Left ventricle myocardium inferior (tissue), 1 donor: Measurements from ENCODE around the gene CDC42. TPM values are rescaled to one million over a fixed set of nuclear protein-coding genes. Genes with fewer than 3 reads are reported as not detected.

ENCODE experiments used
- DNase-seq: peaks from one replicate; pipeline ENCODE4 v3.0.0-alpha.2; 2020
- H3K27ac ChIP-seq: fragments of 200-600 bp; replicated peaks from 2 replicates; pipeline ENCODE4 v1.8.0; 2021
- H3K27me3 ChIP-seq: fragments of 200-600 bp; 2 replicates; pipeline ENCODE4 v1.8.0; 2021; ENCODE audit warnings: low read depth
- H3K36me3 ChIP-seq: fragments of 200-600 bp; 2 replicates; pipeline ENCODE4 v1.8.0; 2021
- H3K4me1 ChIP-seq: fragments of 200-600 bp; 2 replicates; pipeline ENCODE4 v1.8.0; 2021
- H3K4me3 ChIP-seq: fragments of 200-600 bp; 2 replicates; pipeline ENCODE4 v1.8.0; 2021; ENCODE audit warnings: mild to moderate bottlenecking, moderate library complexity
- H3K9me3 ChIP-seq: fragments of 200-600 bp; replicated peaks from 2 replicates; pipeline ENCODE4 v1.8.0; 2021
- intact Hi-C: fragments of 100-400 bp; cut with micrococcal nuclease; formaldehyde crosslinking; loops from one replicate; pipeline ENCODE4 v1.11.0; 2022
- total RNA-seq: library from RNA; stranded (reverse); fragmentation: NEBNext Ultra II Directional; extraction: Animal tissue kit (Norgen Biotek cat#: 25700); gene quantifications from one replicate; pipeline ENCODE4 v1.2.1, GENCODE V29; 2021
- TF ChIP-seq, protein P1 (sequence below): fragments of 200-600 bp; IDR thresholded peaks from 2 replicates; pipeline ENCODE4 v1.8.0; 2021; ENCODE audit warnings: antibody characterized with exemption, mild to moderate bottlenecking, borderline replicate concordance
- donor health status: DM: no; HTN: yes; CAD: no; lungs with severe emphysema.

CDC42 gene
- total RNA-seq, 1 donor from 2014 or later = 126 TPM

GRCh38 chr1:22107126-22107525, 54.6 kb downstream of the CDC42 start:
- H3K27me3 ChIP-seq = no peaks in the 10 kb centered on the region
- no peaks in the 10 kb centered on the region for H3K36me3 ChIP-seq
- no peak overlapping the region for H3K27ac ChIP-seq
- peaks cover 41% of the 10 kb centered on the region for H3K4me1 ChIP-seq
- no peaks in the 10 kb centered on the region for H3K9me3 ChIP-seq
- DNase-seq = no peak
- TF ChIP-seq, protein P1, sequence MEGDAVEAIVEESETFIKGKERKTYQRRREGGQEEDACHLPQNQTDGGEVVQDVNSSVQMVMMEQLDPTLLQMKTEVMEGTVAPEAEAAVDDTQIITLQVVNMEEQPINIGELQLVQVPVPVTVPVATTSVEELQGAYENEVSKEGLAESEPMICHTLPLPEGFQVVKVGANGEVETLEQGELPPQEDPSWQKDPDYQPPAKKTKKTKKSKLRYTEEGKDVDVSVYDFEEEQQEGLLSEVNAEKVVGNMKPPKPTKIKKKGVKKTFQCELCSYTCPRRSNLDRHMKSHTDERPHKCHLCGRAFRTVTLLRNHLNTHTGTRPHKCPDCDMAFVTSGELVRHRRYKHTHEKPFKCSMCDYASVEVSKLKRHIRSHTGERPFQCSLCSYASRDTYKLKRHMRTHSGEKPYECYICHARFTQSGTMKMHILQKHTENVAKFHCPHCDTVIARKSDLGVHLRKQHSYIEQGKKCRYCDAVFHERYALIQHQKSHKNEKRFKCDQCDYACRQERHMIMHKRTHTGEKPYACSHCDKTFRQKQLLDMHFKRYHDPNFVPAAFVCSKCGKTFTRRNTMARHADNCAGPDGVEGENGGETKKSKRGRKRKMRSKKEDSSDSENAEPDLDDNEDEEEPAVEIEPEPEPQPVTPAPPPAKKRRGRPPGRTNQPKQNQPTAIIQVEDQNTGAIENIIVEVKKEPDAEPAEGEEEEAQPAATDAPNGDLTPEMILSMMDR = no peak
- intact Hi-C loops = no loop called here
- H3K4me3 ChIP-seq = no peak overlapping the region

DNA sequence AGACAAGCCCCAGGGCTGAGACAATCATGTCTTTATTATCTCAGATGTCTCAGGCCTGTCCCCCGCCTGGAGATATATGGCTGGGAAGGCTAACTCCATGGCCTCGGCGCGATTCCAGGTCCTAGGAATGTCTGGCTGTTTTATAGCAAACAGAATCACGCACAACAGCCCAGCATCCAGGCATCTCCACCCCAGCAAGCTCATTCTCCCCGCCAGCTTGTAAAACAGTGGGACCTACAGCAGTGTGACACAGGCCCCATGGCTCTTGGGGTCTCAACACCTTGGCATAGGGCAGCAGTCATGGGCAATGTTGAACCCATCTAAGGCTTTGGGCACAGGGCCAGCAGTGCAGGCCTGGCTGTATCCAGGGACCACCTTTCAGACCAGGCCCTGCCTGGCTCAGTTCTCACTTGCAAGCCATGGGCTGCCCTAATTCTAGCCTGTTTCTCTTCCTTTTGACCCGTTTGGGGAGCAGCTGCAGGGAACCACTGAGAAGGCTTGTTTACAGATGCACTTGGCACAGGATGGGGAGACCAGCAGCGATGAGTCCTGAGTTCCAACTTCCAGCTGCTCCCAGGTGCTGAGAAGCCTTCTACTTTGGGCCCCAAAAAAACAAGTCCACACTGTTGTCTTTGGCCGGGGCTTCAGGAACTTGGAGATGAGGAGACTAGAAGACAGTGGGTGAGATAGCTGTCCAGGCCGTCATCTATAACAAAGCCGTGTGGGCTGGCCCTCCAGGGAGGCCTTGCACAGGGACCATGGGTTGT, 56.0 kb downstream of the CDC42 start:
- Histone ChIP-seq H3K4me3 (no peak overlapping the region), H3K9me3 (no peaks in the 10 kb centered on the region), H3K36me3 (no peaks in the 10 kb centered on the region), H3K27ac (no peak overlapping the region), H3K27me3 (no peaks in the 10 kb centered on the region), H3K4me1 (peaks cover 46% of the 10 kb centered on the region)
- no peak for DNase-seq
- intact Hi-C loops = no loop called here
- TF ChIP-seq, protein P1 = no peak

- no peak for DNase-seq
- H3K27me3 ChIP-seq = no peaks in the 10 kb centered on the region
- H3K27ac ChIP-seq = no peak overlapping the region
- TF ChIP-seq, protein P1 = no peak
- intact Hi-C loops = no loop called here
- no peaks in the 10 kb centered on the region for H3K36me3 ChIP-seq
- H3K9me3 ChIP-seq = no peaks in the 10 kb centered on the region
- H3K4me1 ChIP-seq = peaks cover 61% of the 10 kb centered on the region
- no peak overlapping the region for H3K4me3 ChIP-seq
Observed at GRCh38 chr1:22110016-22110415, 57.5 kb downstream of the CDC42 start.

DNA sequence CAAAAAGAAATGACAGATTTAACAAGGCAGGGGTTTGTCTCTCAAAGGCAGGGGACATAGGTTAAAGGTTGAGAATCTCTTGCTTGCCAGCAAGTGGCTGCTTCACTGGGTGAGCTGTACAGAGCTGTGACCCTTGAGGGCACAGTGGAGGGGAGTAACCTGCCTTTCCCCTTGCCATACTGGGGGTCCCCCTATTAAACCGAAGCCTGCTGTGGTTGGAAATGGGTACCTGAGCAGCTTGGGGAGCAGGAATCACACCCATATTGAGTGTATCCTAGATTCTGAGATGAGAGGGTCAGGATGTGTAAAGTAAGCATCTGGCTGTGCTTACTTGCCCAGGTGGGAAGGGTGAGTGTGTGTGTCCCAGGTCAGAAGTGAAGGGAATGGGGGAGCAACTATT, 58.6 kb downstream of the CDC42 start:
- H3K4me1 ChIP-seq = peaks cover 68% of the 10 kb centered on the region
- TF ChIP-seq, protein P1 = no peak
- no peak overlapping the region for H3K27ac ChIP-seq
- H3K9me3 ChIP-seq = no peaks in the 10 kb centered on the region
- intact Hi-C loops = no loop called here
- DNase-seq = no peak
- H3K27me3 ChIP-seq = no peaks in the 10 kb centered on the region
- H3K4me3 ChIP-seq = no peak overlapping the region
- no peaks in the 10 kb centered on the region for H3K36me3 ChIP-seq

DNA sequence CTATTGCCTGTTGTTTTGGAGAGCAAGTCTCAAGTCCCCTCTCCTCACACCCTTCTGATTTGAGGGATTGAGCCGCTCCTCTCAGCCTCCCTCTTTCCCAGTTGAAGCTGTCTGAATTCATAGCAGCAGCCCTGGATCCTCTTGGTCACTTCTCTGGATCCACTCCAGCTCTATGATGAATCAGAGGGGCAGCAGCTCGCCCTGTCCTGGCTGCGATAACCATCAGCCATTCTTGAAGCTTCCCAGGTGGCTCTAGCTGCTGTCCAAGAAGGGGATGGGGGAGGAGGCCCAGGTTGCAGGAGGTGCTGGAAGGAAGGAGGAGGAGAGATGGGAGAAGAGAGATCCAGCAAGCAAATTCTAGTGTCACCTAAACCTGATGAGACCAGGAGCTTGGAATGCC, 59.1 kb downstream of the CDC42 start:
- Histone ChIP-seq H3K27me3 (no peaks in the 10 kb centered on the region), H3K4me3 (no peak overlapping the region), H3K36me3 (no peaks in the 10 kb centered on the region), H3K4me1 (peaks cover 72% of the 10 kb centered on the region), H3K9me3 (no peaks in the 10 kb centered on the region), H3K27ac (no peak overlapping the region)
- DNase-seq = no peak
- TF ChIP-seq, protein P1 = no peak
- intact Hi-C loops = no loop called here
